Measurements from ENCODE around the gene SFT2D3. TPM values are rescaled to one million over a fixed set of nuclear protein-coding genes. Genes with fewer than 3 reads are reported as not detected.

SFT2D3 gene
- total RNA-seq, 3 donors from 2014 or later (not counting 1 experiment from before 2014, with no cell fraction given): 5.5 to 6.6 (median 6.4) TPM

- intact Hi-C loops (cut with micrococcal nuclease): no loop called here
- H3K27ac ChIP-seq (ENCODE audit: low read length): no peak overlapping the region
- H3K4me3 Mint-ChIP-seq: no peak overlapping the region
- peaks cover 59% of the 10 kb centered on the region for H3K36me3 ChIP-seq (ENCODE audit: control insufficient read depth, insufficient read depth, low read length)
- H3K4me1 ChIP-seq (ENCODE audit: control insufficient read depth, insufficient read depth, low read length): no peaks in the 10 kb centered on the region
- H3K27me3 Mint-ChIP-seq (ENCODE audit: low read depth in 2 of 2): no peaks in the 10 kb centered on the region
- no peaks in the 10 kb centered on the region for H3K9me3 Mint-ChIP-seq
- H3K27me3 ChIP-seq (ENCODE audit: control insufficient read depth, insufficient read depth, low read length): no peaks in the 10 kb centered on the region
- no peak overlapping the region for H3K4me3 ChIP-seq (ENCODE audit: low read length)
- peaks cover 11% of the 10 kb centered on the region for H3K36me3 Mint-ChIP-seq
- ATAC-seq (no peak), DNase-seq (no peak)
- H3K9me3 ChIP-seq (ENCODE audit: control insufficient read depth, insufficient read depth, low read length): no peaks in the 10 kb centered on the region
- no peak for TF ChIP-seq CTCF (IDR thresholded peaks at IDR 0.05)
- 86% methylated on average over 1 of the region's 2 CpGs for WGBS (ENCODE audit: insufficient coverage)
- H3K27ac Mint-ChIP-seq: no peak overlapping the region
- H3K4me1 Mint-ChIP-seq: no peaks in the 10 kb centered on the region
Measured at GRCh38 chr2:127721978-127722355, 20.7 kb downstream of the SFT2D3 start.

DNA sequence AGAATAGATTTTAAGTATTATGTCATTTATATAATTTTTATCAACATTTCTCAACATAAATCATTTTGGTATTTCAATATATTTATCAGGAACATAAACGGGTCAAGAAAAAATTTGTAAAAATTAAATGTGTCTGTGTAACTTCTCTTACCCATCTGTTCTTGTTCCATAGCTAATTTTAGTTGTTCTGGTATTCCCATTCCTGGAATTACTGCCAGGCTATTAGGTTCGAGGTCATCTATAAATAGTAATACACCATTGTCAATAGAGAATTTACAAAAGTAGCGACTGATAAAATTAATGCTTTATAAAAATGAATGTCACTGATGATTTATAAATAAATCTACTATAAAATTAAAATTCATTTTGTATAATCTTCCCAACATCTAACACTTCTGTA, 21.5 kb downstream of the SFT2D3 start:
- Histone ChIP-seq H3K4me1 (ENCODE audit: control insufficient read depth, insufficient read depth, low read length) (no peaks in the 10 kb centered on the region), H3K4me3 (ENCODE audit: low read length) (no peak overlapping the region), H3K36me3 (ENCODE audit: control insufficient read depth, insufficient read depth, low read length) (peaks cover 57% of the 10 kb centered on the region), H3K27ac (ENCODE audit: low read length) (no peak overlapping the region), H3K27me3 (ENCODE audit: control insufficient read depth, insufficient read depth, low read length) (no peaks in the 10 kb centered on the region), H3K9me3 (ENCODE audit: control insufficient read depth, insufficient read depth, low read length) (no peaks in the 10 kb centered on the region)
- intact Hi-C loops (cut with micrococcal nuclease): no loop called here
- Mint-ChIP-seq H3K9me3 (no peaks in the 10 kb centered on the region), H3K27me3 (ENCODE audit: low read depth in 2 of 2) (no peaks in the 10 kb centered on the region), H3K27ac (no peak overlapping the region), H3K36me3 (peaks cover 11% of the 10 kb centered on the region), H3K4me3 (no peak overlapping the region), H3K4me1 (peaks cover 0 to 4% of the 10 kb centered on the region in 2 donors)
- DNase-seq (no peak), ATAC-seq (no peak)
- WGBS (ENCODE audit: insufficient coverage): no CpG with 5 or more reads among the region's 3 CpGs
- TF ChIP-seq CTCF (IDR thresholded peaks at IDR 0.05): no peak

DNA sequence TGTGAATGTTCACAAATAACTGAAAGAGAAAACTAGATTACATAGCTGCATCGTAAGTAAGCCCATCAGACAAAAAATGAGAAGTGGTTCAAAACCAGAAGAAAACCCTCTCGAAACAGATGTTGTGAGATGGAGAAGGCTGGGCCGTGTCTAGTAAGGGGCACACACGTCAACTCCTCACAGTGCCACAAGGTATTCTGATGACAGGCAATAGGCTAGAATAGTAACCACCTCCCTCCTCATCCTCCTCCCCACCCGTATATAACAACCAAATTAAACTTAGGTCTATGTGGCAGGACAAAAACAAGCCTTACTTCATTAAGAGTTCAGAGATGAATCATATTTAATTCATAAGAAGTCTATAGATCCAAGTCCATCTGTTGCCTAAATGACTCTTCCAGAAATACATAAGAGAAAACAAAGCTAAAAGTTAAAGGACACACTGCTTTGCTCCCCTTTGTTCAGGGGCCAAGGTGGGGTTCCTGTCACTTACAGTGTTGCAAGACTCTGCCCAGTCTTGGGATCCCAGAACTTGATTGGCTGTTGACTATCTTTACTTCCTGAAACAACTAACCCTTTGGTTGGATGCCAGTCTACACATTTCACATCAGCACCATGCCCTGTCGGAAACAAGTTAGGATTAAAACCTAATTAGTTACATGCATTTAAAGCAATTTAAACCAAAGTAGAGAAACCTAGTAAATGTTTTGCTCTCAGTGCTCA, 25.0 kb downstream of the SFT2D3 start:
- Mint-ChIP-seq H3K36me3 (peaks cover 11% of the 10 kb centered on the region), H3K9me3 (no peaks in the 10 kb centered on the region), H3K4me1 (peaks cover 0 to 4% of the 10 kb centered on the region in 2 donors), H3K27ac (no peak overlapping the region), H3K4me3 (no peak overlapping the region), H3K27me3 (ENCODE audit: low read depth in 2 of 2) (no peaks in the 10 kb centered on the region)
- DNase-seq (no peak), ATAC-seq (no peak)
- no peak for TF ChIP-seq CTCF (IDR thresholded peaks at IDR 0.05)
- H3K9me3 ChIP-seq (ENCODE audit: control insufficient read depth, insufficient read depth, low read length): no peaks in the 10 kb centered on the region
- H3K27ac ChIP-seq (ENCODE audit: low read length): no peak overlapping the region
- no peaks in the 10 kb centered on the region for H3K27me3 ChIP-seq (ENCODE audit: control insufficient read depth, insufficient read depth, low read length)
- H3K36me3 ChIP-seq (ENCODE audit: control insufficient read depth, insufficient read depth, low read length): peaks cover 22% of the 10 kb centered on the region
- WGBS (ENCODE audit: insufficient coverage): 78% methylated on average over 6 of the region's 6 CpGs
- intact Hi-C loops (cut with micrococcal nuclease): no loop called here
- no peaks in the 10 kb centered on the region for H3K4me1 ChIP-seq (ENCODE audit: control insufficient read depth, insufficient read depth, low read length)
- H3K4me3 ChIP-seq (ENCODE audit: low read length): no peak overlapping the region
